Rectal smooth muscle tissue (tissue), 1 donor: ENCODE data around the gene TRPV4.

Experiments
- H3K27ac ChIP-seq: one replicate; pipeline ENCODE4 v1.7.0; 2013; ENCODE audit warnings: low read depth, low read length, inconsistent platforms
- H3K27me3 ChIP-seq: one replicate; pipeline ENCODE4 v1.7.0; 2013; ENCODE audit warnings: low read length; ENCODE audit not compliant: control insufficient read depth, insufficient read depth
- H3K36me3 ChIP-seq: one replicate; pipeline ENCODE4 v1.7.0; 2013; ENCODE audit warnings: low read length; ENCODE audit not compliant: control insufficient read depth, insufficient read depth
- H3K4me1 ChIP-seq: one replicate; pipeline ENCODE4 v1.7.0; 2013; ENCODE audit warnings: low read length; ENCODE audit not compliant: control insufficient read depth, insufficient read depth
- H3K4me3 ChIP-seq: one replicate; pipeline ENCODE4 v1.7.0; 2013; ENCODE audit warnings: low read length
- H3K9ac ChIP-seq: one replicate; pipeline ENCODE4 v1.7.0; 2013; ENCODE audit warnings: low read length

The TRPV4 gene

GRCh38 chr12:109807954-109808643, 25.1 kb downstream of the TRPV4 start:
- Histone ChIP-seq H3K36me3 (no peaks in the 10 kb centered on the region), H3K9ac (no peak overlapping the region), H3K4me1 (no peaks in the 10 kb centered on the region), H3K27me3 (no peaks in the 10 kb centered on the region), H3K27ac (no peak overlapping the region), H3K4me3 (no peak overlapping the region)

- Histone ChIP-seq H3K4me3 (no peak overlapping the region), H3K9ac (no peak overlapping the region), H3K27me3 (no peaks in the 10 kb centered on the region), H3K27ac (no peak overlapping the region), H3K36me3 (no peaks in the 10 kb centered on the region), H3K4me1 (no peaks in the 10 kb centered on the region)
These were observed 28.1 kb downstream of the TRPV4 start for GRCh38 chr12:109804820-109805761.

- Histone ChIP-seq H3K27me3 (no peaks in the 10 kb centered on the region), H3K9ac (no peak overlapping the region), H3K4me3 (no peak overlapping the region), H3K36me3 (no peaks in the 10 kb centered on the region), H3K4me1 (no peaks in the 10 kb centered on the region), H3K27ac (no peak overlapping the region)
These were observed 29.5 kb downstream of the TRPV4 start for GRCh38 chr12:109803678-109804077.

DNA sequence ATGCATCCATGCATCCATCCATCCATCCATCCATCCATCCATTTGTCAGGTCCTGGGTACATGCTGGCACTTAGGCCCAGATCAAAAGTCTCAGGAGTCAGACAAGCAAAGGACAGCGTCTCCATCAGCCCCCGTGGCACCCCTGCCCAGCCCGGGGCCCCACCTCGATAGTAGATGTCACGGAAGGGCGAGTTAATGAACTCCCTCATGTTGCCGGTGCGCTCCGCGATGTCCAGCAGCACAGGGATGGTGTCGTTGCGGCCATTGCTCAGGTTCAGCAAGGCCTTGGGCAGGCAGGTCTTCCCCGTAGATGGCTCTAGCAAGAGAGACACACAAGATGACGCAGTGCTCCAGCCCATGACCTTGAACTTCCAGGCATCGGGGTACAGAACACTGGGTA, 30.4 kb downstream of the TRPV4 start:
- H3K4me1 ChIP-seq = no peaks in the 10 kb centered on the region
- no peak overlapping the region for H3K9ac ChIP-seq
- H3K27ac ChIP-seq = no peak overlapping the region
- H3K4me3 ChIP-seq = no peak overlapping the region
- no peaks in the 10 kb centered on the region for H3K27me3 ChIP-seq
- H3K36me3 ChIP-seq = no peaks in the 10 kb centered on the region

GRCh38 chr12:109800536-109800935, 32.7 kb downstream of the TRPV4 start:
- no peak overlapping the region for H3K4me3 ChIP-seq
- H3K27ac ChIP-seq = no peak overlapping the region
- H3K4me1 ChIP-seq = no peaks in the 10 kb centered on the region
- no peaks in the 10 kb centered on the region for H3K27me3 ChIP-seq
- H3K9ac ChIP-seq = no peak overlapping the region
- no peaks in the 10 kb centered on the region for H3K36me3 ChIP-seq

DNA sequence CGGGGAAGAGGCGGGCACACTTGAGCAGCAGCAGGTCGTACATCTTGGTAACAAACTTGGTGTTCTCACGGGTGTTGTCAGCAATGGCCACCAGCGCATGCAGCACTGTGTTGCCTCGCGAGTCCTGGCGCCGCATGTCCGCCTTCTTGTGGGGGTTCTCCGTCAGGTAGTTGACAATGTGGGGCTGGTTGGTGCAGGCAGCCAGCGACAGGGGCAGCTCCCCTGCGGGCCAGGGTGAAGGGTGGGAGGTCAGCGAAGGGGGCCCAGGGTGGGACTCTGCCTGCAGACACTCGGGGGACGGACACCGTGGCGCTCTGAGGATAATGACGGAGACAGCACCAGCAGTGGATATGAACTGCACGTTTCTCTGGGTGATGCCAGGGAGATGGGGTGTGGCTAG, 34.5 kb downstream of the TRPV4 start:
- no peak overlapping the region for H3K9ac ChIP-seq
- no peaks in the 10 kb centered on the region for H3K4me1 ChIP-seq
- no peaks in the 10 kb centered on the region for H3K36me3 ChIP-seq
- H3K27me3 ChIP-seq = no peaks in the 10 kb centered on the region
- H3K27ac ChIP-seq = no peak overlapping the region
- no peak overlapping the region for H3K4me3 ChIP-seq

- Histone ChIP-seq H3K27me3 (no peaks in the 10 kb centered on the region), H3K4me3 (no peak overlapping the region), H3K9ac (no peak overlapping the region), H3K4me1 (no peaks in the 10 kb centered on the region), H3K36me3 (no peaks in the 10 kb centered on the region), H3K27ac (no peak overlapping the region)
These were observed 35.1 kb downstream of the TRPV4 start for GRCh38 chr12:109797905-109798669.

GRCh38 chr12:109796057-109796456, 37.1 kb downstream of the TRPV4 start:
- H3K27me3 ChIP-seq = no peaks in the 10 kb centered on the region
- no peak overlapping the region for H3K27ac ChIP-seq
- H3K4me3 ChIP-seq = no peak overlapping the region
- H3K4me1 ChIP-seq = no peaks in the 10 kb centered on the region
- no peak overlapping the region for H3K9ac ChIP-seq
- H3K36me3 ChIP-seq = no peaks in the 10 kb centered on the region

- no peaks in the 10 kb centered on the region for H3K36me3 ChIP-seq
- H3K9ac ChIP-seq = no peak overlapping the region
- H3K27ac ChIP-seq = no peak overlapping the region
- no peaks in the 10 kb centered on the region for H3K4me1 ChIP-seq
- no peaks in the 10 kb centered on the region for H3K27me3 ChIP-seq
- no peak overlapping the region for H3K4me3 ChIP-seq
These were observed 38.2 kb downstream of the TRPV4 start for GRCh38 chr12:109795023-109795422.

DNA sequence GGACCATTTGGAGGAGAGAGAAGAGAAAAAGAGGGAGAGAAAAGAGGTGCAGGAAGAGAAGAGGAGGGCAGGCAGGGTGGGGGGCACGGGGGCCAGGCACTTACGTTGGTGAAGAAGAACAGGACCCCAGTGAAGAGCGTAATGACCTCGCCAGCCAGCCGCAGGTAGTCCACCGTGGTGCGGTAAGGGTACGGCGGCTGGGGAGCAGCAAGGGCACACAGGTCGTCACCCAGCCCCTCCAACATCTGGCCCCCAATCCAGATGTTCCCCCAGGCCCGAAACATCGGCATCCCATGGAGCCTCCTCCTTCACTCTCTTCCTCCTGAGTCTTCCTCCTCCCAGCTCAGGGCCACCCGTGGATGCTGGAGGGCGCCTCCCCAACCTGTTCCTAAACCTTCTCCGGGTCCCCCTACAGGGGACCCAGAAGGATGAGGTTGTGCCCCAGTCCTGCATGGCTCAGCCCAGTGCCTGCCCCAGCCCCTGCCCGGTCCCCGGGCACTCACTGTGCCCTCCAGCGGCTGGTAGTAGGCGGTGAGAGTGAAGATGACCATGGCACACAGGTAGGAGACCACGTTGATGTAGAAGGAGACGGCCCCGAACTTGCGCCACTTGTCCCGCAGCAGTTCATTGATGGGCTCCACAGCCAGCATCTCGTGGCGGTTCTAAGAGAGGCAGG, 39.2 kb downstream of the TRPV4 start:
- no peaks in the 10 kb centered on the region for H3K27me3 ChIP-seq
- no peaks in the 10 kb centered on the region for H3K36me3 ChIP-seq
- no peak overlapping the region for H3K9ac ChIP-seq
- H3K4me1 ChIP-seq = no peaks in the 10 kb centered on the region
- no peak overlapping the region for H3K4me3 ChIP-seq
- H3K27ac ChIP-seq = no peak overlapping the region

DNA sequence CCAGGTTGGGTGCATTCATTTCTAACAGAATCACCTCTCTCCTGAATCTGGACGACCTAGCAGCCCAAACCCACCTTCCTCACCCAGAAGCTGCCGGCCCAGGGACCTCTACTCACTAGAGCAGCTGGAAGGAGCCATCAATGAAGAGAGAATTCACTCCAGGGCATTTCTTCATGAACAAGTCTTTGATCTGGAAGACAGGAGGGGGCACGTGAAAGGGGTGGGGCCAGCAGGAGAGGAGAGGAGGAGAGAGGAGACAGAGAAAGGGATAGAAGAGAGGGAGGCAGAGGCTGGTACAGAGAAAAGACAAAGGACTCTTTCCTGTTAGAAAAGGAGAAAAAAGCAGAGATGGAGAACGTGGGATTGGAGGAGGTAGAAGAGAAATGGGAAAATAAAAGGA, 39.8 kb downstream of the TRPV4 start:
- Histone ChIP-seq H3K4me3 (no peak overlapping the region), H3K27me3 (no peaks in the 10 kb centered on the region), H3K9ac (no peak overlapping the region), H3K27ac (no peak overlapping the region), H3K4me1 (no peaks in the 10 kb centered on the region), H3K36me3 (no peaks in the 10 kb centered on the region)

GRCh38 chr12:109792992-109793391, 40.2 kb downstream of the TRPV4 start:
- Histone ChIP-seq H3K27me3 (no peaks in the 10 kb centered on the region), H3K36me3 (no peaks in the 10 kb centered on the region), H3K27ac (no peak overlapping the region), H3K4me1 (no peaks in the 10 kb centered on the region), H3K9ac (no peak overlapping the region), H3K4me3 (no peak overlapping the region)
